Transverse colon (tissue), 4 donors: ENCODE measurements around the gene GLIPR1. TPM values are rescaled to one million over a fixed set of nuclear protein-coding genes. Genes with fewer than 3 reads are reported as not detected.
A peak's percentile ranks its signal among the peaks of the same experiment; 100 is the strongest.
"Not testable (repeated sequence)": the region's sequence is repeated elsewhere in the genome, so short reads cannot be mapped to it uniquely, and the experiment has no call there.

Experiments
- DNase-seq: peaks from one replicate; pipeline ENCODE4 v3.0.0-alpha.2; 2019
- H3K27ac ChIP-seq, 4 donors: fragments of 200-600 bp; sonication (generic); 2 replicates each; pipeline ENCODE4 v1.5.1; 2016 to 2018; ENCODE audit warnings: inconsistent platforms in 4 of 4
- H3K27me3 ChIP-seq: fragments of 200-600 bp; sonication (generic); 2 replicates; pipeline ENCODE4 v1.5.1; 2017; ENCODE audit warnings: inconsistent platforms
- H3K36me3 ChIP-seq, 4 donors: fragments of 200-600 bp; sonication (generic); 2 replicates each; pipeline ENCODE4 v1.5.1; 2017 to 2019; ENCODE audit warnings: inconsistent platforms in 4 of 4
- H3K4me1 ChIP-seq, 4 donors: fragments of 200-600 bp; sonication (generic); 2 replicates each; pipeline ENCODE4 v1.5.1; 2017 to 2020; ENCODE audit warnings: inconsistent platforms in 4 of 4
- H3K4me3 ChIP-seq, 4 donors: fragments of 200-600 bp; sonication (generic); 1 replicate in 1 of 4; 2 replicates in 3 of 4; pipeline versions ENCODE4 v1.5.1 to v1.6.1; 2017 to 2019; ENCODE audit warnings: inconsistent platforms in 4 of 4
- H3K9me3 ChIP-seq, 2 donors: fragments of 200-600 bp; sonication (generic); 2 replicates each; pipeline ENCODE4 v1.5.1; 2017 to 2019; ENCODE audit warnings: inconsistent platforms in 2 of 2
- CTCF ChIP-seq, 5 experiments: fragments of 200-600 bp in 3 of 5; fragments of 450-650 bp in 2 of 5; sonication (generic) in 3 of 5; IDR thresholded peaks; 1 replicate in 2 of 5; 2 replicates in 3 of 5; pipeline ENCODE4 v1.5.1; 2016 to 2017; ENCODE audit warnings: antibody characterized with exemption in 5 of 5, inconsistent platforms in 3 of 5, mild to moderate bottlenecking in 2 of 5, moderate library complexity in 1 of 5
- EP300 ChIP-seq: sonication (generic); formaldehyde crosslinking; IDR thresholded peaks from one replicate; pipeline ENCODE4 v1.6.1; 2017; ENCODE audit warnings: antibody characterized with exemption, low read depth
- POLR2A ChIP-seq: fragments of 450-650 bp; IDR thresholded peaks from one replicate; pipeline ENCODE4 v1.6.1; 2016; ENCODE audit warnings: antibody characterized with exemption, mild to moderate bottlenecking, moderate library complexity
- POLR2AphosphoS5 ChIP-seq, 3 donors: sonication (generic); formaldehyde crosslinking; IDR thresholded peaks; one replicate each; pipeline ENCODE4 v1.6.1; 2016; ENCODE audit warnings: antibody characterized with exemption in 3 of 3
- WGBS, 2 donors: methylation state at CpG; one replicate each; pipeline ENCODE4 v1.1.5; 2018; ENCODE audit warnings: low coverage in 1 of 2; 5-methylcytosine and 5-hydroxymethylcytosine counted together
- in situ Hi-C, 4 donors: fragments of 200-750 bp; cut with MboI; loops; one replicate each; pipeline versions ENCODE4 v1.15.0 to v1.15.1; 2017; ENCODE audit warnings: low sequenced_read_pairs in 3 of 4, low pct_ligation_motif_present in 1 of 4, low pct_unique_long_range_greater_than_20kb in 1 of 4
- intact Hi-C: fragments of 100-400 bp; cut with DNase I; formaldehyde crosslinking; loops from one replicate; pipeline ENCODE4 v1.15.1; 2023; ENCODE audit warnings: low total_unique reads
- total RNA-seq, 4 donors: library from RNA; depleted of rRNA; stranded (reverse); fragments of >200 nt; gene quantifications; one replicate each; pipeline ENCODE4 v1.1.0, GENCODE V29; 2016

GLIPR1 gene
- total RNA-seq, 4 donors from 2014 or later = 3.3 to 10.6 (median 3.6) TPM

GRCh38 chr12:75509621-75510020 lies 29.1 kb downstream of the GLIPR1 start:
- 72 to 73% methylated on average over 4 of the region's 4 CpGs for WGBS, 2 donors
- in situ Hi-C loops (loop anchor here in 2 of 4 donors (10.0 kb wide), 1 partner anchor 175 kb away; the partner anchor contains the start of genes CAPS2 (in 2 of the 2) and GLIPR1L1 (in 2 of the 2)), intact Hi-C loops (no loop called here)

GRCh38 chr12:75511116-75512048 lies 30.8 kb downstream of the GLIPR1 start, which contains the start of gene KRR1:
Gene KRR1 (minus strand): TSS chr12:75511609. CDS start chr12:75511597, 12 bp downstream.
- intact Hi-C loops = no loop called here
- no peaks in the 10 kb centered on the region for H3K9me3 ChIP-seq
- peaks cover 0 to under 1% (median 0%) of the 10 kb centered on the region in 4 donors for H3K36me3 ChIP-seq
- peak within 1 kb of the TSS; percentile 67 to 86 (median 78) for H3K27ac ChIP-seq
- no peaks in the 10 kb centered on the region for H3K27me3 ChIP-seq
- TF ChIP-seq POLR2AphosphoS5 (IDR thresholded peaks at IDR 0.05) = peak; percentile 56 to 70 (median 67)
- TF ChIP-seq POLR2A = peak; percentile 60
- peak in 3 of 5 experiments; percentile 15 to 33 (median 31) for TF ChIP-seq CTCF (IDR thresholded peaks at IDR 0.05)
- TF ChIP-seq EP300 = no peak
- peak within 1 kb of the TSS; percentile 53 to 87 (median 72) for H3K4me3 ChIP-seq
- in situ Hi-C loops = no loop called here
- H3K4me1 ChIP-seq = peaks cover 9 to 21% (median 10%) of the 10 kb centered on the region in 4 donors
- 6 to 43% methylated on average over 6 to 47 of the region's 47 CpGs for WGBS, 2 donors
- DNase-seq = peak; percentile 94

More at GRCh38 chr12:75509621-75510020, 29.1 kb downstream of the GLIPR1 start:
- peaks cover 0 to 15% (median 3%) of the 10 kb centered on the region in 4 donors for H3K36me3 ChIP-seq
- no peak for TF ChIP-seq CTCF (IDR thresholded peaks at IDR 0.05)
- no peak for TF ChIP-seq POLR2A
- no peak for TF ChIP-seq EP300
- TF ChIP-seq POLR2AphosphoS5 (IDR thresholded peaks at IDR 0.05) = no peak
- no peak overlapping the region for H3K27ac ChIP-seq
- H3K4me1 ChIP-seq = peaks cover 9 to 21% (median 10%) of the 10 kb centered on the region in 4 donors
- H3K4me3 ChIP-seq = no peak overlapping the region
- H3K9me3 ChIP-seq = no peaks in the 10 kb centered on the region
- H3K27me3 ChIP-seq = no peaks in the 10 kb centered on the region
- DNase-seq = no peak

GRCh38 chr12:75521224-75521623 lies 40.7 kb downstream of the GLIPR1 start:
- H3K27me3 ChIP-seq, H3K27ac ChIP-seq, in situ Hi-C loops, DNase-seq, intact Hi-C loops, H3K36me3 ChIP-seq, H3K4me3 ChIP-seq, H3K9me3 ChIP-seq, H3K4me1 ChIP-seq: not testable (repeated sequence)

GRCh38 chr12:75522124-75522523 lies 41.6 kb downstream of the GLIPR1 start:
- not testable (repeated sequence) for H3K27me3 ChIP-seq

GRCh38 chr12:75525263-75525662 lies 44.7 kb downstream of the GLIPR1 start:
- H3K36me3 ChIP-seq = no peaks in the 10 kb centered on the region
- in situ Hi-C loops = loop anchor here in 2 of 4 donors (5.0 to 25.0 kb wide), 2 partner anchors 512 kb away; partner anchors contain the start of gene PHLDA1 (in 1 of the 2)
- WGBS, 2 donors = 12 to 50% methylated on average over 1 of the region's 1 CpG
- H3K4me1 ChIP-seq = no peaks in the 10 kb centered on the region
- no peak for DNase-seq
- H3K27ac ChIP-seq = no peak overlapping the region
- intact Hi-C loops = loop anchor here (5.0 kb wide), 1 partner anchor 512 kb away; no protein-coding TSS in a partner anchor
- H3K9me3 ChIP-seq = no peaks in the 10 kb centered on the region
- TF ChIP-seq EP300 (no peak), CTCF (IDR thresholded peaks at IDR 0.05) (no peak), POLR2AphosphoS5 (IDR thresholded peaks at IDR 0.05) (no peak)
- no peak overlapping the region for H3K4me3 ChIP-seq
- no peaks in the 10 kb centered on the region for H3K27me3 ChIP-seq

More at GRCh38 chr12:75522124-75522523, 41.6 kb downstream of the GLIPR1 start:
- DNase-seq, in situ Hi-C loops, H3K4me1 ChIP-seq, H3K9me3 ChIP-seq, intact Hi-C loops, H3K36me3 ChIP-seq, H3K4me3 ChIP-seq, H3K27ac ChIP-seq: not testable (repeated sequence)
- WGBS, 2 donors = 89 to 90% methylated on average over 5 of the region's 5 CpGs
